GM18505 (cell line): Measurements from ENCODE around the gene ROR1.

Experiments used
- ATAC-seq: cut with Tn5 transposase; IDR thresholded peaks from one replicate; pipeline ENCODE4 v1.9.1; 2021; ENCODE audit not compliant: unreplicated experiment
- POLR2A ChIP-seq: IDR thresholded peaks from 4 replicates; pipeline ENCODE4 v1.6.1; 2011; ENCODE audit warnings: borderline replicate concordance; ENCODE audit not compliant: insufficient read depth, insufficient read length; ENCODE audit errors: extremely low read depth

ROR1 gene

DNA sequence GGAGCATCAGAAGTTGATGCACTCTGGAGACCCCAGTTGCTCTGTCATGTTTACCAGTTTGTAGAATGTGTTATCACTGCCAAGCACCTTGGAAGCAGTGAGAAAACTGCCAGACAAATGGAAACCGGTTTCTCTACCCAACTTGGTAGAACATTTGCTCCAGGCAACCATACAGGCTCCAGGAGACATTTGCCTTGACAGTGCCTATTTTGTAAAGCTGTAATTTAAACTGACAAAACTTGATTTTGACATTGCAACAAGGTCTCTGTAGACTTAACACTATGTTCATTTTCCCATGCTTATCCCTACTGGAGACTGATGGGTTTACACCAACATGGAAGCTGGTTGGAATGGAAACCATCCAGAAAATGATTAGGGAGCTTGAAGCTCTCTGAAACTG is 97.6 kb downstream of the ROR1 start:
- no peak for TF ChIP-seq POLR2A
- ATAC-seq = no peak

DNA sequence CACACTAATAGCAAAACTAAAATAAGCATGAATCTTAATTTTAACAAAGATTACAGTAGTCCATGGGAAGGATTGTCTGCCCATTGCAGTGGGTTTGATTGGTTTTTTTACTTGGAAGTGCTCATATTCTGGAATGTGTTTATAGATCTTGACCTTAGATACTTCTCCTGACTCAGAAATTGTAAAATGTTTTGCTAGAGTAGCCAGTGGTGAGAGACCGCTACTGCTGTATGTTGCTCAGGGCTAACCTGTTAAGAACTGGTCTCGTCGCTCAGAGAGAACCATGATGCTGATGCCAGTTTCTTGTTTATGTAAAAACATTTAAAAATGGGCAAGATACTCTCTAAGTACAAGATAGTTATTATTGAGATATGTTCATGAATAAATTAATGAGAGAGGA is 99.9 kb downstream of the ROR1 start:
- no peak for ATAC-seq
- TF ChIP-seq POLR2A = no peak

DNA sequence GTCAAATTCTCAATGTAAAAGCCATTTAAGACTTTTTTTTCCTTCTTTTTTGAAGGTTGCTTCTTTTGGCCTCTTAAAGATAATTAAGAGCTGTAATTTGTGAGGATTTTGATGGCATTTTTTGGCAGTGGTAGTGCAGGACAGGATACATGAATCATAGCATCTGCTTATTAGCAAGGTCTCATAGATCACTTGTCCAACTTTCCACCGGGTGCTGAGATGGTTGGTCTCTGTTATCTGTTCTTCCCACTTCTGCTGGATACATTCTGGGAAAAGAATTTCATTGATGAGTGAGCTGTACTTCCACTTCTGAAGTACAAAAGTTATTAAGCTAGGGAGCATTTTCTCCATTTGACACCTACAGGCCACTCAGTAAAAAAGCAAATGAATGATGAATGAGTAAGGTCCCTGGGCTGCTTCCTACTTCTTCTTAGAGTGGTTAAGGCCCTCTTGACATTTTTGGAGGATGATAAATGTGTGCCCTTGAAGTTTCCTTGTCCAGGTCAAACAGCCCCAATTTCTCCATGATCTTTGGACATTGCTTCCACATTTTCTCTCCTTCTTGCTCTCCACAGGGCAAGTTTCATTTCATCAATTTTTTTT is 100.6 kb downstream of the ROR1 start:
- ATAC-seq = no peak
- no peak for TF ChIP-seq POLR2A

DNA sequence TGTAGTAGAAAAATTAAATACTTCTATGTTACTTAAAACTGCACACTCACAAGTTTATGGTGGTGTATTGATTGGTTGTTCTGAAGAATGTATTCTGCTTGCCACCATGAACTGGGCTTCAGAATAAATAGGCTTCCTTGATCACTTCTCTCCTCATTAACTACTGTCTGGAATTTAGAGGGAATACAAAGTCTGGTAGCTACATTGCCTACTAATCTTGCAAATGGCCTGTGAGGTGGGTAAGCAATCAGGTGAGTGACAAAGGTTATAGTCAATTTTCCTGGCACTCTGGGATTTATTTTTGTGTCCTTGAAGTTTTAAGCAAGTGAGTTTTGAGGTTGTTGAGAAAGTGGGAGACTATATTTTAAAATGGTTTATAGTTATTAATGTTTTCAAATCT is 101.8 kb downstream of the ROR1 start:
- TF ChIP-seq POLR2A = no peak
- ATAC-seq = no peak

DNA sequence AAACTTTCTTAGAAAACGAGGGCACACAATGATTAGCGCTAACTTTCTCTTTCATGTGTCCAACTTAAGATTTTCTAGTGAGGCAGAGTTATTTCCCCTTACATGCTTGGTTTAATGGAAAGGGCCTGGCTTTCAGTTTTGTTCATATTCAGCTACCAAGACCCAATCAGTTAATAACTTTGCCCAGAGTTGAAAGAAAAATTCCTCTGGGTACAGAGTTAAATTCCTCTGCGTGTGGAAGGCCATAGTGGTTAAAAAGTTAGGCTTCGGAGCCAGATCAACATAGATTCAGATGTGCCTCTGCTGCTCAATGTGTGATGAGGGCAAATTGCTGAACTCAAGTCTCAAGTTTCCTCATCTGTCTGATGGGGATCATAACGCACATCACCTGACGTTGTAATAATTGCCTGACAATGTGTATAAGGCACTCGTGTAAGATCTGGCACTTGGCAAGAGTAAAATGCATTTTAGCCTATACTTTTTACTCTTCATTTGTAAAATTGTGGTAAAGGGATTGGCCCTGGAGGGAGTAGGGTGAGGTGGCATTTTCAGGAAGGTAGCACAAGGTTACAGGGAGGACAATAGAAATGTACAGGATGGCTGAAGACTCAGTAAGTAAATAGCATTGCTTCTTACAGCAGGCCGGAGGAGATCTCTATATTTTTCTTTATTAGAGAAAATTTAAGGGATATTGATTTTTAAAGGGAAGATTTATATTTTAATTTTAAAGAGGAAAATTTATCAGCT is 103.4 kb downstream of the ROR1 start:
- no peak for ATAC-seq
- no peak for TF ChIP-seq POLR2A

DNA sequence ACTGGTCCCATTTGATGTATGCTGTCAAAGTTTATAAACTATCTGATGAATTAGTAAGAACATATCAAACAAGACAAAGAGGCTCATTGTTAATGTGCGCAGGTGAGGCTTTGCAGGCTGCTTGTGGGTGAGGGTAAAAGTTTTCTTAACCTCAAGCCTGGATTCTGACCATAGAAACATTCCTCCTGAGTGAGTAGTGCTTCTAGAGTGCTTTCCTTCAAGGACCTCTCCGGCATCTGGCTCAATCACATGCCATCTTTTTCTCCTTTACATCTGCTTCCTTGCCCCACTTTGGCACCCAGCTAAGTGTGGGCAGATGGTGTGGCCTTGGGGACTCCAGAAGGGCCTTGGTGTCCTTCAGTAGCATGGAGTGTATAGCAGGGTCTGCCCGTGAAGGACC is 104.0 kb downstream of the ROR1 start:
- ATAC-seq = no peak
- TF ChIP-seq POLR2A = no peak

DNA sequence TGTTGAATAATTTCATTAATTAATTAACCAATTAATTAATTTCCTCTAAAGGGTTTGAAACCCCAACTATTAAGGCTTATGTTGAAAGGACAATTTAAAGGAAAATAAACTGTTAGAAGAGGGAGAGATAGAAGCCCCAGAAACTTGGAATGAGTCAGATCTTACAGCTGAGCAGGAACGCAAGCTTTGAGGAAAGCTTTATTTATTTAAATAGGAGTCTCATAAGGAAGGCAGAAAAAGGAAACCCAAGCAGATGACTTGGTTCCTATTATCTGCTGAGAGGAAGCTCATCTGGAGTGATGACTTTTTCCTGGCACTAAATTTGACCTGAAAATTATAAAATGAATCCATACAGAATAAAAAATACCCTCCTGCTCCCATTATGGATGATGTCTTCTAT is 105.1 kb downstream of the ROR1 start:
- no peak for ATAC-seq
- no peak for TF ChIP-seq POLR2A

DNA sequence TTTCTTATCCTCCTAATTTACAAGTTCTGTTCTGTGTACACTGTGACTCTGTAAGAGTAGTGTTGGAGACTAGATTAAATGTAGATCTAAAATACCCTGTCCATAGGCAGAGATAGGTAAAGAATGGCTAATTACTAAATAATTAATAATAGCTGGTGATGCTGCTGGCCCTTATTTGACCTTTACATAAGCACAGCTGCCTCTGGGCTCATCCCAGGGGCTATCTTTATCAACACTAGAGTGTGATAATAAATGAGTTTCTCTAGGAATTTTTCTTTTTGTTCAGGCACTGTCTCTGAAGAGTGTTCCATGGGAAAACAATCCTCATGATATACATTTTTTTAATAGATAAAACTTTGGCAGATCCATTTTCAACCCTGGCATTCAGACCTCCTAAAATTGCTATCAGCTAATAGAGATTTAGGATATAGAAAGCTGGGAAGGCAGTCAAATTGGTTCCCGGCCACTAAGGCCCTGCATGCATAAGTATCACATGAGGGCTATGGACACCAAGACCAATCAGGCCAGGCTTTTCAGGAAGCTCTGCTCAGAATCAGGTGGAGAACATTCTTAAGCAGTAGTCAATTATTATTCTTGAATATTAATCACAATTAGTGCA is 107.2 kb downstream of the ROR1 start:
- TF ChIP-seq POLR2A = no peak
- ATAC-seq = no peak

DNA sequence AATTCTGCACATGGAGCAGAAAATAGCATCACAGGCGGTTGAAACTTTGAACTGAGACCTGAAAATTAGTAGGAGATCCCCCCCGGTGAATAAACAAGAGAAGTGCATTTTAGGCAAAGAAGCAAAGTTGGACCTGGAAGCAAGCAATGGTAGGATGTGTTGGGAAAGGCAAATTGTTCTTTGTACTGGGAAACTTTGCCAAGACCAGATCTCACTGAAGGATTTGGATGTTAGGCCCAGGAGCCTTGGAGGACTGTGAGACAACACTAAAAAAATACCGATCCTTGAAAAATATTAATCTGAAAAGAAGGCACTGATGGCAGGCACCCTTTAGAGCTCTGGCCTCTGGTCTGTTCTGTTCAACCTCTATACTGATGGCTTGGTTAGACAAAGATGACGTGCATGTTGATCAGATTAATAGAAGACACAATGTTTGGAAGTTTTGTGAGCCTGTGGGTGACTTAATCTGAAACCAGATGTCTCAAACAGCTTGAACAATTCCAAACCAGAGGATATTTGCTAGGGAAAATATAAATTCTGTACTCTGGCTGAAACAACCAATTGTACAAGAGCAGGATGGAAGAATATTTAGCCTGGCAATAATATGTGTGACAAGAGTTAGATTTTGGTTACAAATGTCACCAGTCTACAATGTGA is 108.4 kb downstream of the ROR1 start:
- no peak for TF ChIP-seq POLR2A
- no peak for ATAC-seq

DNA sequence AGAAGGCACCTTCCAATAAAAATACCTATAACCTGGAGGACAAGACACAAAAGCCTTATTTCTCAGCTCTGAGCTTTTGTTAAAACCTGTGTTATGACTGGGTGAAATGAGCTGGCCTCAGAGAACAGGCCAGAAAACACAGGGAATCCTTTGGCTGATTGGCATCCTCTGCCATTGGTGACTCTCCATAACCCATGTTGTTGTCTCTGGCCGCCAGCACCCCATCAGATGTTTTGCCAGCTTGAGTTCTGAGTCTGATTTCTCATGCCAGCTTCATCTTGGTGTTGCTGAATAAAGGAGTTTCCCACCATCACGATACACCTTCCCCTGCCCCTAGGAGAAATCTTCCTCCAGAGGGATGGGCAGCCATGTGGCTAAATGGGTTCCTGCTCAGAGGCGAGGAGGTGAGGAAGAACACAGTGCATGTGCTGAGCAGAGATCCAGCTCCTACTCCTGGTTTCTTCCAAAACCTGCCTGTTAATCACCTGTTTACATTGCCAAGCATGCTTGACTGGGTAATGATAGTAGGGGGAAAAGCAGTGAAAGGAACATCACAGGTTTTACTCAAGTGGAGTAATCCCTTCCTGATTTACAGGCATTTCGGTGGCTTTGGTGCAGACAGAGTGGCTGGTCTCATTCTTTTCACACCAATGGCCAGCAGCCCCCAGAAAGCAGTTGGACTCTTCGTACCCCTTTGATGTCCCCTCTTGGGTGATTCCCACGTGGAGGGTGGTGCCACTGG is 109.8 kb downstream of the ROR1 start:
- no peak for ATAC-seq
- no peak for TF ChIP-seq POLR2A

DNA sequence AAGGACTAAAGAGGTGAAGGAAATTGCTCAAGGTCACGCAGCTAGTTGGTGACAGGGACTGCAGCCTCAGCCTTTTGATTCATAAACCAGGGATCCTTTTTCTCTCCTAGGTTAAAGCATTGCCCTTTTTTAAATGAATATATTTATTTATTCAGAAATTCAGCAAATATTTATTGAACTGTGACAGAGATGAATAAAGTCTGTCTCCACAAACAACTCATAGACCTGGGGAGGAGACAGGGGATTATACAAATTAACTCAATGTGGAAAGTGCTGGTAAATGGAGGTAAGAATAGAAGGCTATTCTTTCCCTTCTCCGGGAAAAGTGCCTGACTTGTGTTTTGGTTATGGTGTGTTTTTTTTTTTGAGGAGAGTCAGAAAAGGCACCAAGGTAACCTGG is 110.7 kb downstream of the ROR1 start:
- no peak for ATAC-seq
- no peak for TF ChIP-seq POLR2A

DNA sequence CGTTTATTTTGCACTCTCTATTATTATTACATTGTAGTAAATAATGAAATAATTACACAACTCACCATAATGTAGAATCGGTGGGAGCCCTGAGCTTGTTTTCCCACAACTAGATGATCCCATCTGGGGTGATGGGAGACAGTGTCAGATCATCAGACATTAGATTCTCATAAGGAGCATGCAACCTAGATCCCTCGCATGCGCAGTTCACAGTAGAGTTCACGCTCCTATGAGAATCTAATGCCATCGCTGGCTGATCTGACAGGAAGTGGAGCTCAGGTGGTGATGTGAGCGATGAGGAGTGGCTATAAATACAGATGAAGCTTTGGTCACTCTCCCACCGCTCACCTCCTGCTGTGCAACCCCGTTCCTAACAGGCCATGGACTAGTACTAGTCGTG is 112.1 kb downstream of the ROR1 start:
- no peak for TF ChIP-seq POLR2A
- no peak for ATAC-seq

DNA sequence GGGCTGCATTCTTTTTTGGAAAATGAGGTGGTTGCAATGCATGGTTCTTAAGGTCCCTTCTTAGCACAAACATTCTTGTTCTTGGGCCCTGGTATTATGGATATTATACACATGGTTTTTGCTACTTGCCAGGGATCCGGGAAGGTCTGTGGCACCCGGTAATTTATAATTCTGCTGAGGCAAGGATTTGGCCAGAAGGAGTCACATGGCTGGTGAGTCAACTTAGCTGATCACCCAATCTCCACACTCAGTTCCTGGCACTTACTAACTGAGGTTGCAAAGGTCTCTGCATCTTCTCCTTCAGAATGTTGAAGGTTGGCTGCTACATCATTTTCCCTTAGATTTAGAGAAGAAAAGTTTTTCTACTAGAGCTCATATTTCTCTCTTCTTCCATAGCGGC is 112.5 kb downstream of the ROR1 start:
- no peak for TF ChIP-seq POLR2A
- ATAC-seq = no peak
